Measurements from ENCODE around the gene HSPB9. TPM values are rescaled to one million over a fixed set of nuclear protein-coding genes. Genes with fewer than 3 reads are reported as not detected.

The HSPB9 gene
- total RNA-seq, 2 donors from 2014 or later: not detected

DNA sequence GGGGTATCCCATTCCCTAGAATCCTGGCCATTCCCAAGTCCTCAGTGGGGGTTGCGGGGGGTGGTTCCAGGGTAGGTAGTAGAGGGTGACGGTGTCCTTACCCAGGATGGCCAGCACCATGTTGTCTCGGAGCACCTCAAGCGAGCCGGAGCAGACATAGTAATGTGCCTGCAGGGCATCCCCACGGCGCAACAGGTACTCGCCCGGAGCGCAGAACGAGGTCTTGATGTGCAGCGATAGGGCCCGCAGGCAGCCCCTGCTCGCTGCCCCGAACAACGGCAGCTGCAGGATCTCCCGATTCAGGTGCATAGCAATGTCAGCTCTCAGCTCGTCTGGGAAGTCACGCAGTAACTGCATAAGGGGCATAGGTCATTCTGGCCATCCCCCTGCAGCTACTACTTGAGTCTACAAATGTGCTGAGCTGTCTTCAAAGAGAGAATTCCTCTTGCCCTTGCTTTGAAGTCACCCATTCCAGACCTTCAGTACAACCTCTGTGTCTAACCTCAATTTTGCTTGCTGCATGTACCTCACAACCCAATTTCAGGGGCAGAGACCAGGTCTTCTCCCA is 43.7 kb downstream of the HSPB9 start:
- H3K27ac ChIP-seq: no peak overlapping the region
- H3K27me3 ChIP-seq: no peaks in the 10 kb centered on the region
- no peak overlapping the region for H3K9ac ChIP-seq (ENCODE audit: low read depth in 2 of 2, low read length in 2 of 2)
- H3K36me3 ChIP-seq: no peaks in the 10 kb centered on the region
- intact Hi-C loops (cut with DNase I): no loop called here
- H3K4me3 ChIP-seq: no peak overlapping the region
- H3K4me1 ChIP-seq: no peaks in the 10 kb centered on the region
- no peak for DNase-seq
- TF ChIP-seq, protein P1, sequence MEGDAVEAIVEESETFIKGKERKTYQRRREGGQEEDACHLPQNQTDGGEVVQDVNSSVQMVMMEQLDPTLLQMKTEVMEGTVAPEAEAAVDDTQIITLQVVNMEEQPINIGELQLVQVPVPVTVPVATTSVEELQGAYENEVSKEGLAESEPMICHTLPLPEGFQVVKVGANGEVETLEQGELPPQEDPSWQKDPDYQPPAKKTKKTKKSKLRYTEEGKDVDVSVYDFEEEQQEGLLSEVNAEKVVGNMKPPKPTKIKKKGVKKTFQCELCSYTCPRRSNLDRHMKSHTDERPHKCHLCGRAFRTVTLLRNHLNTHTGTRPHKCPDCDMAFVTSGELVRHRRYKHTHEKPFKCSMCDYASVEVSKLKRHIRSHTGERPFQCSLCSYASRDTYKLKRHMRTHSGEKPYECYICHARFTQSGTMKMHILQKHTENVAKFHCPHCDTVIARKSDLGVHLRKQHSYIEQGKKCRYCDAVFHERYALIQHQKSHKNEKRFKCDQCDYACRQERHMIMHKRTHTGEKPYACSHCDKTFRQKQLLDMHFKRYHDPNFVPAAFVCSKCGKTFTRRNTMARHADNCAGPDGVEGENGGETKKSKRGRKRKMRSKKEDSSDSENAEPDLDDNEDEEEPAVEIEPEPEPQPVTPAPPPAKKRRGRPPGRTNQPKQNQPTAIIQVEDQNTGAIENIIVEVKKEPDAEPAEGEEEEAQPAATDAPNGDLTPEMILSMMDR (IDR thresholded peaks at IDR 0.05): no peak
- no peaks in the 10 kb centered on the region for H3K9me3 ChIP-seq

DNA sequence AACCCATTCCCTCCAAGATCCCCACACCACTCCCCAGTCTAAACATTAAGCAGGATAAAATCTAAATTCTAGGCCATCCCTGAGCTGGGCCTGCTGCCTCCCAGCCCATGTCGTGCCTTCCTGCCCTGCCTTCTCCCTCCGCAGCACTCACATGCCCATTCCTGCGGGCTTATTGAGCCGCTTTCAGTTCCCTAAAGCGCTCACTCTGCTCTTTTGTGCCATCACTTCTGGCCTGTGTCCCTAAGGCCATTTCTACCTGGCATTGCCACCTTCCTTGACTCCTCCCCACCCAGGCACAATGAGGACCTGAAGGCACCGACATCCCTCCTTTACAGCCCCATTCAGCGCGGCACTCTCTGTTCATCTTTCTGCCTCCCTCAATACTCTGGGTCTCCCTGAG is 45.2 kb downstream of the HSPB9 start:
- intact Hi-C loops (cut with DNase I): no loop called here
- TF ChIP-seq, protein P1 (IDR thresholded peaks at IDR 0.05): no peak
- no peaks in the 10 kb centered on the region for H3K9me3 ChIP-seq
- no peaks in the 10 kb centered on the region for H3K4me1 ChIP-seq
- DNase-seq: no peak
- H3K36me3 ChIP-seq: no peaks in the 10 kb centered on the region
- H3K27me3 ChIP-seq: no peaks in the 10 kb centered on the region
- H3K4me3 ChIP-seq: no peak overlapping the region
- H3K27ac ChIP-seq: no peak overlapping the region
- H3K9ac ChIP-seq (ENCODE audit: low read depth in 2 of 2, low read length in 2 of 2): no peak overlapping the region

- intact Hi-C loops (cut with DNase I): no loop called here
Observed at GRCh38 chr17:42169351-42169750, 46.7 kb downstream of the HSPB9 start.

GRCh38 chr17:42171831-42172230 is 49.2 kb downstream of the HSPB9 start:
- TF ChIP-seq, protein P1 (IDR thresholded peaks at IDR 0.05): no peak
- Histone ChIP-seq H3K27me3 (no peaks in the 10 kb centered on the region), H3K4me3 (no peak overlapping the region), H3K27ac (no peak overlapping the region), H3K4me1 (no peaks in the 10 kb centered on the region), H3K9me3 (no peaks in the 10 kb centered on the region), H3K36me3 (no peaks in the 10 kb centered on the region), H3K9ac (ENCODE audit: low read depth in 2 of 2, low read length in 2 of 2) (no peak overlapping the region)
- intact Hi-C loops (cut with DNase I): no loop called here
- no peak for DNase-seq

More at GRCh38 chr17:42169351-42169750, 46.7 kb downstream of the HSPB9 start:
- TF ChIP-seq, protein P1 (IDR thresholded peaks at IDR 0.05): no peak
- Histone ChIP-seq H3K4me3 (no peak overlapping the region), H3K4me1 (no peaks in the 10 kb centered on the region), H3K27me3 (no peaks in the 10 kb centered on the region), H3K9me3 (no peaks in the 10 kb centered on the region), H3K36me3 (no peaks in the 10 kb centered on the region), H3K9ac (ENCODE audit: low read depth in 2 of 2, low read length in 2 of 2) (no peak overlapping the region), H3K27ac (no peak overlapping the region)
- DNase-seq: no peak

Other genes starting within 250 kb of the HSPB9 start
- gene ACLY, start 203.9 kb upstream of the HSPB9 start, total RNA-seq: 100 to 1,000 TPM; 135 to 145 TPM
- under 1 TPM; 0.15 to 0.19 TPM for gene ODAD4, start 192.2 kb upstream of the HSPB9 start, total RNA-seq
- gene CNP, start 156.0 kb upstream of the HSPB9 start, total RNA-seq: 10 to 100 TPM; 44.7 to 49.4 TPM
- gene DNAJC7, start 105.4 kb upstream of the HSPB9 start, total RNA-seq: 100 to 1,000 TPM in 1 of 2 donors, 10 to 100 TPM in 1; 82.7 to 103 TPM
- 10 to 100 TPM; 25.8 to 26.3 TPM for gene NKIRAS2, start 102.7 kb upstream of the HSPB9 start, total RNA-seq
- gene C17orf113, start 72.2 kb upstream of the HSPB9 start, total RNA-seq: 1 to 10 TPM in 1 of 2 donors, under 1 TPM in 1; 0.84 to 1.2 TPM
- gene ZNF385C, start 24.3 kb upstream of the HSPB9 start, total RNA-seq: under 1 TPM; 0.20 to 0.32 TPM
- gene DHX58, start 10.1 kb upstream of the HSPB9 start, total RNA-seq: 10 to 100 TPM; 10.6 to 11.3 TPM
- gene KAT2A, start 1.4 kb upstream of the HSPB9 start, total RNA-seq: 10 to 100 TPM; 16.9 to 59.8 TPM
- 100 to 1,000 TPM; 148 to 171 TPM for gene RAB5C, start 32.2 kb downstream of the HSPB9 start, total RNA-seq
- under 1 TPM in 1 of 2 donors, not detected in 1; 0.07 TPM for gene KCNH4, start 58.3 kb downstream of the HSPB9 start, total RNA-seq
- not detected for gene HCRT, start 62.6 kb downstream of the HSPB9 start, total RNA-seq
- 10 to 100 TPM; 20.6 to 23.0 TPM for gene GHDC, start 71.7 kb downstream of the HSPB9 start, total RNA-seq
- gene STAT5B, start 153.6 kb downstream of the HSPB9 start, total RNA-seq: 10 to 100 TPM; 29.3 to 38.4 TPM
- 10 to 100 TPM; 22.0 to 22.4 TPM for gene STAT5A, start 165.7 kb downstream of the HSPB9 start, total RNA-seq

All from colonic mucosa (tissue), 4 donors.